Pancreas (tissue), 10 donors: ENCODE data around the gene CIB4. TPM values are rescaled to one million over a fixed set of nuclear protein-coding genes. Genes with fewer than 3 reads are reported as not detected.

Experiments used
- ATAC-seq, 4 donors: fragments of 200-7000 bp; cut with Tn5 transposase; one replicate each; pipeline versions ENCODE4 v1.8.0 to v1.9.1; 2020; ENCODE audit warnings: mild to moderate bottlenecking in 4 of 4, moderate library complexity in 4 of 4
- DNase-seq, 6 donors: peaks; one replicate each; pipeline ENCODE4 v3.0.0-alpha.2; 2020
- FAIRE-seq: peaks from 2 replicates; lab custom pipeline; 2012; peaks lifted over from hg19 to GRCh38; lab: Jason Lieb, UNC
- H3K27ac ChIP-seq, 4 donors: fragments of 200-600 bp; sonication (generic); 1 replicate in 3 of 4; 2 replicates in 1 of 4; pipeline versions ENCODE4 v1.5.0 to v1.8.0; 2020
- H3K27me3 ChIP-seq, 4 donors: fragments of 200-600 bp; one replicate each; pipeline ENCODE4 v1.8.0; 2021
- H3K36me3 ChIP-seq, 3 donors: fragments of 200-600 bp; sonication (generic) in 1 of 3; one replicate each; pipeline versions ENCODE4 v1.5.0 to v1.8.0; 2020 to 2021
- H3K4me1 ChIP-seq, 3 donors: fragments of 200-600 bp; one replicate each; pipeline ENCODE4 v1.8.0; 2021
- H3K4me3 ChIP-seq, 4 donors: fragments of 200-600 bp; sonication (generic) in 2 of 4; one replicate each; pipeline versions ENCODE4 v1.5.0 to v1.8.0; 2020 to 2021
- H3K9me3 ChIP-seq, 4 donors: fragments of 200-600 bp; one replicate each; pipeline ENCODE4 v1.8.0; 2021
- WGBS, 2 donors: extraction: QIAGEN DNeasy Blood & Tissue Kit; methylation state at CpG; one replicate each; pipeline ENCODE4 v1.1.7; 2013; 5-methylcytosine and 5-hydroxymethylcytosine counted together
- intact Hi-C, 3 donors: fragments of 100-400 bp; cut with DNase I; formaldehyde crosslinking; loops; one replicate each; pipeline versions ENCODE4 v1.11.1 to v1.14.2; 2022
- polyA plus RNA-seq, 2 donors: library from polyadenylated mRNA; stranded (reverse); fragments of 200-250 nt; gene quantifications; one replicate each; pipeline ENCODE4 v1.2.3, GENCODE V29; 2013
- total RNA-seq, 6 donors: library from RNA; stranded (reverse); fragmentation: NEBNext Ultra II Directional in 4 of 6; extraction: Animal tissue kit (Norgen Biotek cat#: 25700) in 4 of 6; gene quantifications; one replicate each; pipeline versions ENCODE4 v1.2.1 to v1.2.4, GENCODE V29; 2021 to 2023
- TF ChIP-seq, protein P1 (sequence below), 4 donors: fragments of 200-600 bp; sonication (generic) in 3 of 4; IDR thresholded peaks; one replicate each; pipeline versions ENCODE4 v1.5.0 to v1.8.0; 2021; ENCODE audit warnings: antibody characterized with exemption in 4 of 4
- donor health status: healthy with polysubstance abuse.
- donor health status: DM: no; HTN: no; CAD: no; lungs with moderate emphysema.
- donor health status: DM: no; HTN: no; CAD: no.
- donor health status: control.
- donor health status: control.
- donor health status: Bipolar disorder and iron deficiency.
- donor health status: DM: yes; HTN: yes; CAD: no.
- donor health status: DM: no; HTN: no; CAD: no.
- donor health status: DM: no; HTN: no; CAD: no.
- donor health status: DM: yes; HTN: yes; CAD: no.

Gene CIB4
- total and polyA plus RNA-seq, 8 donors, result 0.19 to 0.62 (median 0.31) TPM; not detected in 3

- Histone ChIP-seq H3K27me3 (no peaks in the 10 kb centered on the region), H3K4me3 (no peak overlapping the region), H3K36me3 (no peaks in the 10 kb centered on the region), H3K27ac (no peak overlapping the region), H3K4me1 (no peaks in the 10 kb centered on the region), H3K9me3 (no peaks in the 10 kb centered on the region)
- FAIRE-seq, result no peak
- TF ChIP-seq, protein P1, sequence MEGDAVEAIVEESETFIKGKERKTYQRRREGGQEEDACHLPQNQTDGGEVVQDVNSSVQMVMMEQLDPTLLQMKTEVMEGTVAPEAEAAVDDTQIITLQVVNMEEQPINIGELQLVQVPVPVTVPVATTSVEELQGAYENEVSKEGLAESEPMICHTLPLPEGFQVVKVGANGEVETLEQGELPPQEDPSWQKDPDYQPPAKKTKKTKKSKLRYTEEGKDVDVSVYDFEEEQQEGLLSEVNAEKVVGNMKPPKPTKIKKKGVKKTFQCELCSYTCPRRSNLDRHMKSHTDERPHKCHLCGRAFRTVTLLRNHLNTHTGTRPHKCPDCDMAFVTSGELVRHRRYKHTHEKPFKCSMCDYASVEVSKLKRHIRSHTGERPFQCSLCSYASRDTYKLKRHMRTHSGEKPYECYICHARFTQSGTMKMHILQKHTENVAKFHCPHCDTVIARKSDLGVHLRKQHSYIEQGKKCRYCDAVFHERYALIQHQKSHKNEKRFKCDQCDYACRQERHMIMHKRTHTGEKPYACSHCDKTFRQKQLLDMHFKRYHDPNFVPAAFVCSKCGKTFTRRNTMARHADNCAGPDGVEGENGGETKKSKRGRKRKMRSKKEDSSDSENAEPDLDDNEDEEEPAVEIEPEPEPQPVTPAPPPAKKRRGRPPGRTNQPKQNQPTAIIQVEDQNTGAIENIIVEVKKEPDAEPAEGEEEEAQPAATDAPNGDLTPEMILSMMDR (IDR thresholded peaks at IDR 0.05), result no peak
- DNase-seq, result peak in 1 of 6 donors; percentile 51
- intact Hi-C loops, result no loop called here
- 85% methylated on average over 17 of the region's 17 CpGs for WGBS, 2 donors
- ATAC-seq, result no peak
Observed at GRCh38 chr2:26574900-26575560, 66.1 kb downstream of the CIB4 start.

DNA sequence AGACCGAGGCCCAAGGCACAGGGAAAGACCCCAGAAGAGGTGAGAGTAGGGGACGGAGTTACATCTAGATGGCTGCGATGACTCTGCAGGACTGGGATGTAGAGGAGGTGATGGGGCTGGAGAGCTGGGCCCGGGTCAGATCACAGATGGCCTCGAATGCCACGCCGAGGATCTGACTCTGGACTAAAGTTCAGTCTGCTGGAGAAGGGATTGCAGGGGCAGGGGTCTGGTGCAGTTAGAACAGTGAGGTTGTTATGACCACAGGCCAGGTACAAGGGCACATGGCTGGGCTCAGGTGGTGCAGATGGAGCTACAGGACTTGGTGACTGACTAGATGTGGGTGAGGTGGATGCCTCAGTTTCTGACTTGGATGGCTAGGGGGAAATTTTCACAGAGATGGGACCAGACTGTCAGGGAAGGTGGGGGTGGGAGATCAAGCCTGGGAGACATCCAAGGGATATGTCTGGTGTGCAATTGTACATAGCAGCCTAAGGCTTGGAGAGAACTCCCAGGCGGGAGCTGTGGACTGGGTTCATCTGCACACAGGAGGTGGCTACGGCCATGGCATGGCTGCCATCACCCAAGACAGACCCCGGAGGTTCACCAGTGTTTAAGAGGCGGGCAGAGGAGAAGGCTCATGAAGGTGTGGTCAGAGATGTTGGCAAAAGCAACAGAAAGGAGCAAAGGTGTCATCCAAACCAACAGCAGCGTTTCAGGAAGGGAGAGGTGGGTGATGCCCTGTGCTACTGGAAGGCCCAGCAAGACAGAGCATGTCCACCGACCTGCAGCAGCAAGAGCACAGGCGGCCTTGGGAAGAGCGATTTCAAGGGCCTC, 66.9 kb downstream of the CIB4 start:
- H3K4me3 ChIP-seq, result no peak overlapping the region
- WGBS, 2 donors, result 82 to 85% methylated on average over 15 of the region's 15 CpGs
- intact Hi-C loops, result no loop called here
- DNase-seq (peak in 1 of 6 donors; percentile 44), ATAC-seq (no peak), FAIRE-seq (no peak)
- no peaks in the 10 kb centered on the region for H3K9me3 ChIP-seq
- TF ChIP-seq, protein P1 (IDR thresholded peaks at IDR 0.05), result no peak
- H3K27ac ChIP-seq, result no peak overlapping the region
- no peaks in the 10 kb centered on the region for H3K27me3 ChIP-seq
- no peaks in the 10 kb centered on the region for H3K4me1 ChIP-seq
- no peaks in the 10 kb centered on the region for H3K36me3 ChIP-seq

- no peak for FAIRE-seq
- no peaks in the 10 kb centered on the region for H3K36me3 ChIP-seq
- DNase-seq, result peak in 1 of 6 donors; percentile 40
- intact Hi-C loops, result no loop called here
- no peaks in the 10 kb centered on the region for H3K9me3 ChIP-seq
- no peak overlapping the region for H3K4me3 ChIP-seq
- TF ChIP-seq, protein P1 (IDR thresholded peaks at IDR 0.05), result no peak
- H3K4me1 ChIP-seq, result no peaks in the 10 kb centered on the region
- 88 to 89% methylated on average over 17 of the region's 17 CpGs for WGBS, 2 donors
- no peak overlapping the region for H3K27ac ChIP-seq
- no peak for ATAC-seq
- H3K27me3 ChIP-seq, result no peaks in the 10 kb centered on the region
Observed at GRCh38 chr2:26573241-26573925, 67.8 kb downstream of the CIB4 start.

DNA sequence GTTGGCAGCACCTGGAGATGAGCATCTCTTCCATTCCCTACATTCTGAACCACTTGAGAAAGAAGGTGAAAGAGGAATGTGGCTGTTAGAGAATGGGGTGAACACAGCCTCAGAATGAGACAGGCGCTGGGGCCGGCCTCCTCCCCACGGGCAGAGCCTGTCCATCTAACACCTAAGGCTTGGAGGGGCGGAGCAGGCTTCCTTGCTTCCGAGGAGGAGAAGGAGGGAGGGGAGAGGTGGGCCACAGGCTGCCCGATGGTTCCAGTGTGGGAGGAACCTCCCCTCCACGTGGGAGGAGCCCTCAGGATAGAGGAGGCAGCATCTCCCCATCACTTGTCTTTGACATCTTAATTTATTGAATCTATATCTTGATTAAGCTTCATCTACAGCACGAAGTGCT, 68.6 kb downstream of the CIB4 start:
- H3K4me3 ChIP-seq, result no peak overlapping the region
- H3K4me1 ChIP-seq, result no peaks in the 10 kb centered on the region
- H3K27me3 ChIP-seq, result no peaks in the 10 kb centered on the region
- intact Hi-C loops, result no loop called here
- DNase-seq (peak in 1 of 6 donors; percentile 31), ATAC-seq (no peak), FAIRE-seq (no peak)
- no peaks in the 10 kb centered on the region for H3K9me3 ChIP-seq
- H3K36me3 ChIP-seq, result no peaks in the 10 kb centered on the region
- H3K27ac ChIP-seq, result no peak overlapping the region
- TF ChIP-seq, protein P1 (IDR thresholded peaks at IDR 0.05), result no peak
- 48 to 49% methylated on average over 8 of the region's 8 CpGs for WGBS, 2 donors
